ENCODE data around the gene CLTC.

DNA sequence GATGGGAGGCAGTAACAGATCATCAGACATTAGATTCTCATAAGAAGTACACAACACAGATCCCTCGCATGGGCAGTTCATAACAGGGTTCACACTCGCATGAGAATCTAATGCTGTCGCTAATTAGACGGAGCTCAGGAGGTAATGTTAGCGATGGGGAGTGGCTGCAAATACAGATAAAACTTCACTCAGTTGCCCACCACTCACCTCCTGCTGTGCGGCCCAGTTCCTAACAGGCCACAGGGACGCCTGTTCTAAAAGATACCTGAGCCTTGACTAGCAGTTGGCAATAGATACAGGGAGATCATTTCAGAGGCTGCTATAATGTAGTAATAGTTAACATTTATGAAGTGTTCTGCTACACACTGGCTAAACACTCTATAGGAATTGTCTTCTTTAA, 82.6 kb downstream of the CLTC start:
- TF ChIP-seq POLR2A (IDR thresholded peaks at IDR 0.05; ENCODE audit: low read depth, low read length) = no peak
- no peak for TF ChIP-seq RAD21 (IDR thresholded peaks at IDR 0.05; ENCODE audit: low read length)
- no peak for TF ChIP-seq MAZ (IDR thresholded peaks at IDR 0.05; ENCODE audit: borderline replicate concordance, low read depth, low read length)
- no peak for TF ChIP-seq MXI1 (IDR thresholded peaks at IDR 0.05; ENCODE audit: borderline replicate concordance, low read depth, low read length)
- TF ChIP-seq CEBPB (IDR thresholded peaks at IDR 0.05; ENCODE audit: low read depth, low read length) = no peak
- no peak for TF ChIP-seq MAFK (IDR thresholded peaks at IDR 0.05; ENCODE audit: low read depth, low read length)
- TF ChIP-seq SMC3 (IDR thresholded peaks at IDR 0.05; ENCODE audit: low read depth, low read length) = no peak
- no peak for TF ChIP-seq CTCF (conservative IDR thresholded peaks at IDR 0.05; ENCODE audit: low read depth, low read length)
- no peak for TF ChIP-seq FOS (IDR thresholded peaks at IDR 0.05; ENCODE audit: low read depth, low read length)
- no peak for TF ChIP-seq RFX5 (IDR thresholded peaks at IDR 0.05; ENCODE audit: low read depth, low read length)
- TF ChIP-seq, protein P1, sequence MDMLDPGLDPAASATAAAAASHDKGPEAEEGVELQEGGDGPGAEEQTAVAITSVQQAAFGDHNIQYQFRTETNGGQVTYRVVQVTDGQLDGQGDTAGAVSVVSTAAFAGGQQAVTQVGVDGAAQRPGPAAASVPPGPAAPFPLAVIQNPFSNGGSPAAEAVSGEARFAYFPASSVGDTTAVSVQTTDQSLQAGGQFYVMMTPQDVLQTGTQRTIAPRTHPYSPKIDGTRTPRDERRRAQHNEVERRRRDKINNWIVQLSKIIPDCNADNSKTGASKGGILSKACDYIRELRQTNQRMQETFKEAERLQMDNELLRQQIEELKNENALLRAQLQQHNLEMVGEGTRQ (IDR thresholded peaks at IDR 0.05; ENCODE audit: low read depth, low read length) = no peak
- no peak for TF ChIP-seq CHD1 (IDR thresholded peaks at IDR 0.05; ENCODE audit: low read depth, low read length)
- TF ChIP-seq NFE2L2 (IDR thresholded peaks at IDR 0.05; ENCODE audit: low read depth, low read length) = no peak
